WTC11 (cell line): ENCODE measurements around the gene CACNA1F.

Source experiments
- FOXK1 ChIP-seq: sonication (generic); formaldehyde crosslinking; IDR thresholded peaks from 2 replicates; pipeline ENCODE4 v1.8.0; 2022; ENCODE audit warnings: mild to moderate bottlenecking, moderate library complexity, missing genetic modification reagents
- MYBL2 ChIP-seq: sonication (generic); formaldehyde crosslinking; IDR thresholded peaks from 2 replicates; pipeline ENCODE4 v1.8.1; 2023; ENCODE audit warnings: mild to moderate bottlenecking, moderate library complexity, missing genetic modification reagents
- TEAD4 ChIP-seq: sonication (generic); formaldehyde crosslinking; IDR thresholded peaks from 2 replicates; pipeline ENCODE4 v1.8.0; 2022; ENCODE audit warnings: mild to moderate bottlenecking, missing genetic modification reagents
- ZNF219 ChIP-seq: sonication (generic); formaldehyde crosslinking; IDR thresholded peaks from 2 replicates; pipeline ENCODE4 v1.8.0; 2023; ENCODE audit warnings: missing genetic modification reagents, mild to moderate bottlenecking, borderline replicate concordance
- TF ChIP-seq, protein P1 (sequence below): fragments of 200-600 bp; IDR thresholded peaks from 2 replicates; pipeline ENCODE4 v1.8.0; 2022; ENCODE audit warnings: antibody characterized with exemption
- TF ChIP-seq, protein P2 (sequence below): sonication (generic); formaldehyde crosslinking; IDR thresholded peaks from 2 replicates; pipeline ENCODE4 v1.8.0; 2022; ENCODE audit warnings: mild to moderate bottlenecking, missing genetic modification reagents
- TF ChIP-seq, protein P3 (sequence below): sonication (generic); formaldehyde crosslinking; IDR thresholded peaks from 2 replicates; pipeline ENCODE4 v1.8.0; 2022; ENCODE audit warnings: mild to moderate bottlenecking, missing genetic modification reagents
- TF ChIP-seq, protein P4 (sequence below): sonication (generic); formaldehyde crosslinking; conservative IDR thresholded peaks from 2 replicates; pipeline ENCODE4 v1.8.1; 2022; ENCODE audit warnings: mild to moderate bottlenecking, missing genetic modification reagents

DNA sequence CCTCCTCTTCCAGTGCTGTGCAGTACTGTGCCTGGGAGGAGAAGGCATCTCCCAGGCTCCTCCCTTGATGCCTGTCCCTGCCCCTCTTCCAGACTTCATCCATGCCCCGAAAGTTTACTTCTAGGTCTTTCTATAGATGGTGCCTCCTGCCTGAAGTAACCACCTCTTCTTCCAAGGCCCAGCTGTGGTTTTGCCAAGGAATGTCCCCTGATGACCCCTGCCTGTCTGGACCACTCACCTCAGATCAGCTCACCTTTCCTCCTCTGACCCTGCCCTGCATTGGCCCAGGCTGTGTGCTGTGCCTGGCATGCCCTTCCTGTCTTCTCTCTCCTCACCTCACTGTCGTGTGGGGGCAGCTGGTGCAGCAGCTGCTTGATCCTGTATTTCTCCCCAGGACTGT is 53.8 kb downstream of the CACNA1F start:
- TF ChIP-seq FOXK1 (CRISPR knock-in tag) (no peak), TEAD4 (CRISPR knock-in tag) (no peak), ZNF219 (CRISPR knock-in tag) (no peak), MYBL2 (CRISPR knock-in tag) (no peak)
- TF ChIP-seq, protein P1, sequence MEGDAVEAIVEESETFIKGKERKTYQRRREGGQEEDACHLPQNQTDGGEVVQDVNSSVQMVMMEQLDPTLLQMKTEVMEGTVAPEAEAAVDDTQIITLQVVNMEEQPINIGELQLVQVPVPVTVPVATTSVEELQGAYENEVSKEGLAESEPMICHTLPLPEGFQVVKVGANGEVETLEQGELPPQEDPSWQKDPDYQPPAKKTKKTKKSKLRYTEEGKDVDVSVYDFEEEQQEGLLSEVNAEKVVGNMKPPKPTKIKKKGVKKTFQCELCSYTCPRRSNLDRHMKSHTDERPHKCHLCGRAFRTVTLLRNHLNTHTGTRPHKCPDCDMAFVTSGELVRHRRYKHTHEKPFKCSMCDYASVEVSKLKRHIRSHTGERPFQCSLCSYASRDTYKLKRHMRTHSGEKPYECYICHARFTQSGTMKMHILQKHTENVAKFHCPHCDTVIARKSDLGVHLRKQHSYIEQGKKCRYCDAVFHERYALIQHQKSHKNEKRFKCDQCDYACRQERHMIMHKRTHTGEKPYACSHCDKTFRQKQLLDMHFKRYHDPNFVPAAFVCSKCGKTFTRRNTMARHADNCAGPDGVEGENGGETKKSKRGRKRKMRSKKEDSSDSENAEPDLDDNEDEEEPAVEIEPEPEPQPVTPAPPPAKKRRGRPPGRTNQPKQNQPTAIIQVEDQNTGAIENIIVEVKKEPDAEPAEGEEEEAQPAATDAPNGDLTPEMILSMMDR: no peak
- TF ChIP-seq, protein P2, sequence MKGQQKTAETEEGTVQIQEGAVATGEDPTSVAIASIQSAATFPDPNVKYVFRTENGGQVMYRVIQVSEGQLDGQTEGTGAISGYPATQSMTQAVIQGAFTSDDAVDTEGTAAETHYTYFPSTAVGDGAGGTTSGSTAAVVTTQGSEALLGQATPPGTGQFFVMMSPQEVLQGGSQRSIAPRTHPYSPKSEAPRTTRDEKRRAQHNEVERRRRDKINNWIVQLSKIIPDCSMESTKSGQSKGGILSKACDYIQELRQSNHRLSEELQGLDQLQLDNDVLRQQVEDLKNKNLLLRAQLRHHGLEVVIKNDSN (CRISPR knock-in tag): no peak
- TF ChIP-seq, protein P3, sequence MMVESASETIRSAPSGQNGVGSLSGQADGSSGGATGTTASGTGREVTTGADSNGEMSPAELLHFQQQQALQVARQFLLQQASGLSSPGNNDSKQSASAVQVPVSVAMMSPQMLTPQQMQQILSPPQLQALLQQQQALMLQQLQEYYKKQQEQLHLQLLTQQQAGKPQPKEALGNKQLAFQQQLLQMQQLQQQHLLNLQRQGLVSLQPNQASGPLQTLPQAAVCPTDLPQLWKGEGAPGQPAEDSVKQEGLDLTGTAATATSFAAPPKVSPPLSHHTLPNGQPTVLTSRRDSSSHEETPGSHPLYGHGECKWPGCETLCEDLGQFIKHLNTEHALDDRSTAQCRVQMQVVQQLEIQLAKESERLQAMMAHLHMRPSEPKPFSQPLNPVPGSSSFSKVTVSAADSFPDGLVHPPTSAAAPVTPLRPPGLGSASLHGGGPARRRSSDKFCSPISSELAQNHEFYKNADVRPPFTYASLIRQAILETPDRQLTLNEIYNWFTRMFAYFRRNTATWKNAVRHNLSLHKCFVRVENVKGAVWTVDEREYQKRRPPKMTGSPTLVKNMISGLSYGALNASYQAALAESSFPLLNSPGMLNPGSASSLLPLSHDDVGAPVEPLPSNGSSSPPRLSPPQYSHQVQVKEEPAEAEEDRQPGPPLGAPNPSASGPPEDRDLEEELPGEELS (CRISPR knock-in tag): no peak
- TF ChIP-seq, protein P4, sequence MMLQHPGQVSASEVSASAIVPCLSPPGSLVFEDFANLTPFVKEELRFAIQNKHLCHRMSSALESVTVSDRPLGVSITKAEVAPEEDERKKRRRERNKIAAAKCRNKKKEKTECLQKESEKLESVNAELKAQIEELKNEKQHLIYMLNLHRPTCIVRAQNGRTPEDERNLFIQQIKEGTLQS (CRISPR knock-in tag): no peak
